WTC11 (cell line): Measurements from ENCODE around the gene POLDIP2. TPM values are rescaled to one million over a fixed set of nuclear protein-coding genes. Genes with fewer than 3 reads are reported as not detected.
A peak's percentile ranks its signal among the peaks of the same experiment; 100 is the strongest.

ENCODE experiments used
- ATAC-seq: fragments of 200-7000 bp; cut with Tn5 transposase; 2 replicates; pipeline ENCODE4 v1.10.0; 2021; ENCODE audit warnings: mild to moderate bottlenecking, moderate library complexity
- CTCF ChIA-PET: fragments of 300-600 bp; sonication (Branson Sonifier 250); formaldehyde crosslinking; loops from one replicate; lab custom pipeline; 2021; ENCODE audit warnings: antibody characterized with exemption; lab: Charles Lee
- POLR2A ChIA-PET: fragments of 350-600 bp; sonication (Branson Sonifier 250); formaldehyde crosslinking; loops from one replicate; lab custom pipeline; 2021; ENCODE audit warnings: antibody characterized with exemption; lab: Charles Lee
- DNase-seq: peaks from one replicate; pipeline ENCODE4 v3.0.0; 2021; ENCODE audit warnings: low spot score
- H3K27ac Mint-ChIP-seq: 2 replicates; pipeline ENCODE4 v1.8.0; 2021; ENCODE audit warnings: mixed read lengths
- H3K27me3 Mint-ChIP-seq: 2 replicates; pipeline ENCODE4 v1.8.0; 2021; ENCODE audit warnings: low read depth, mild to moderate bottlenecking, moderate library complexity, mixed read lengths
- H3K36me3 Mint-ChIP-seq: 2 replicates; pipeline ENCODE4 v1.8.0; 2021; ENCODE audit warnings: mixed read lengths
- H3K4me1 Mint-ChIP-seq: 2 replicates; pipeline ENCODE4 v1.8.0; 2022; ENCODE audit warnings: mixed read lengths
- H3K4me3 Mint-ChIP-seq: 2 replicates; pipeline ENCODE4 v1.8.0; 2021; ENCODE audit warnings: mild to moderate bottlenecking, moderate library complexity, mixed read lengths
- H3K9me3 Mint-ChIP-seq: 2 replicates; pipeline ENCODE4 v1.8.0; 2021; ENCODE audit warnings: mixed read lengths
- ARID4B ChIP-seq: sonication (generic); formaldehyde crosslinking; IDR thresholded peaks from 2 replicates; pipeline ENCODE4 v1.8.0; 2023; ENCODE audit warnings: missing genetic modification reagents, mild to moderate bottlenecking, borderline replicate concordance
- ATF1 ChIP-seq: sonication (generic); formaldehyde crosslinking; IDR thresholded peaks from 2 replicates; pipeline ENCODE4 v1.8.1; 2023; ENCODE audit warnings: mild to moderate bottlenecking, moderate library complexity, missing genetic modification reagents
- CDX4 ChIP-seq: fragments of 250-450 bp; sonication (Bioruptor Pico); IDR thresholded peaks from 2 replicates; pipeline ENCODE4 v1.9.0; 2021; ENCODE audit warnings: moderate library complexity, mild to moderate bottlenecking, inconsistent platforms, borderline replicate concordance
- CREM ChIP-seq: sonication (generic); formaldehyde crosslinking; IDR thresholded peaks from 2 replicates; pipeline ENCODE4 v1.8.1; 2022; ENCODE audit warnings: mild to moderate bottlenecking, missing genetic modification reagents, moderate library complexity
- E2F4 ChIP-seq: sonication (generic); formaldehyde crosslinking; IDR thresholded peaks from 2 replicates; pipeline ENCODE4 v1.8.1; 2022; ENCODE audit warnings: low read depth, mild to moderate bottlenecking, moderate library complexity, missing genetic modification reagents, borderline replicate concordance
- FOXP1 ChIP-seq: sonication (generic); formaldehyde crosslinking; IDR thresholded peaks from 2 replicates; pipeline ENCODE4 v1.8.0; 2022; ENCODE audit warnings: missing genetic modification reagents, mild to moderate bottlenecking, moderate library complexity, borderline replicate concordance
- GABPB1 ChIP-seq: sonication (generic); formaldehyde crosslinking; IDR thresholded peaks from 2 replicates; pipeline ENCODE4 v1.8.1; 2023; ENCODE audit warnings: mild to moderate bottlenecking, missing genetic modification reagents
- MXD4 ChIP-seq: fragments of 250-450 bp; sonication (Bioruptor Pico); IDR thresholded peaks from 2 replicates; pipeline ENCODE4 v1.8.0; 2021; ENCODE audit warnings: mild to moderate bottlenecking, moderate library complexity, borderline replicate concordance
- NFYB ChIP-seq: sonication (generic); formaldehyde crosslinking; conservative IDR thresholded peaks from 2 replicates; pipeline ENCODE4 v1.8.0; 2022; ENCODE audit warnings: low read depth, missing genetic modification reagents
- NR2C2 ChIP-seq: sonication (generic); formaldehyde crosslinking; IDR thresholded peaks from 2 replicates; pipeline ENCODE4 v1.8.0; 2022; ENCODE audit warnings: mild to moderate bottlenecking, missing genetic modification reagents
- SOX15 ChIP-seq: fragments of 250-450 bp; sonication (Bioruptor Pico); IDR thresholded peaks from 2 replicates; pipeline ENCODE4 v1.9.0; 2021; ENCODE audit warnings: mild to moderate bottlenecking
- SP1 ChIP-seq: sonication (generic); formaldehyde crosslinking; conservative IDR thresholded peaks from 2 replicates; pipeline ENCODE4 v1.8.1; 2022; ENCODE audit warnings: missing genetic modification reagents
- TCF7 ChIP-seq: sonication (generic); formaldehyde crosslinking; IDR thresholded peaks from 2 replicates; pipeline ENCODE4 v1.8.0; 2022; ENCODE audit warnings: mild to moderate bottlenecking, low read depth, missing genetic modification reagents, moderate library complexity
- ZNF121 ChIP-seq: sonication (generic); formaldehyde crosslinking; IDR thresholded peaks from 2 replicates; pipeline ENCODE4 v1.8.0; 2023; ENCODE audit warnings: missing genetic modification reagents
- ZNF219 ChIP-seq: sonication (generic); formaldehyde crosslinking; IDR thresholded peaks from 2 replicates; pipeline ENCODE4 v1.8.0; 2023; ENCODE audit warnings: missing genetic modification reagents, mild to moderate bottlenecking, borderline replicate concordance
- total RNA-seq: library from RNA; stranded (reverse); gene quantifications from 3 replicates; pipeline ENCODE4 v1.2.3, GENCODE V29; 2021
- TF ChIP-seq, protein P1 (sequence below): sonication (generic); formaldehyde crosslinking; IDR thresholded peaks from 2 replicates; pipeline ENCODE4 v1.8.0; 2023; ENCODE audit warnings: mild to moderate bottlenecking, missing genetic modification reagents
- TF ChIP-seq, protein P2 (sequence below): sonication (generic); formaldehyde crosslinking; IDR thresholded peaks from 2 replicates; pipeline ENCODE4 v1.8.0; 2022; ENCODE audit warnings: missing genetic modification reagents

Gene POLDIP2
- total RNA-seq, 1 experiment from 2014 or later = 85.4 TPM

GRCh38 chr17:28315846-28316705, 41.3 kb downstream of the POLDIP2 start:
- H3K4me1 Mint-ChIP-seq = peaks cover 31% of the 10 kb centered on the region
- H3K4me3 Mint-ChIP-seq = no peak overlapping the region
- POLR2A ChIA-PET = no interaction called here
- H3K27ac Mint-ChIP-seq = no peak overlapping the region
- no peak for TF ChIP-seq TCF7 (CRISPR knock-in tag)
- peak; percentile 68; the same call in 1 of the 2 replicates for TF ChIP-seq ZNF121 (CRISPR knock-in tag)
- TF ChIP-seq, all 79 proteins: peak for 1
- CTCF ChIA-PET = no interaction called here
- no peaks in the 10 kb centered on the region for H3K9me3 Mint-ChIP-seq
- ATAC-seq (no peak), DNase-seq (no peak)
- H3K36me3 Mint-ChIP-seq = peaks cover 9% of the 10 kb centered on the region
- H3K27me3 Mint-ChIP-seq = no peaks in the 10 kb centered on the region; the same call in 1 of the 2 replicates

GRCh38 chr17:28313841-28314240, 43.5 kb downstream of the POLDIP2 start:
- Mint-ChIP-seq H3K36me3 (no peaks in the 10 kb centered on the region), H3K9me3 (no peaks in the 10 kb centered on the region), H3K4me3 (no peak overlapping the region), H3K4me1 (peaks cover 19% of the 10 kb centered on the region), H3K27ac (no peak overlapping the region), H3K27me3 (no peaks in the 10 kb centered on the region; the same call in 1 of the 2 replicates)
- ATAC-seq = no peak
- TF ChIP-seq CREM (CRISPR knock-in tag) = no peak
- TF ChIP-seq, protein P1, sequence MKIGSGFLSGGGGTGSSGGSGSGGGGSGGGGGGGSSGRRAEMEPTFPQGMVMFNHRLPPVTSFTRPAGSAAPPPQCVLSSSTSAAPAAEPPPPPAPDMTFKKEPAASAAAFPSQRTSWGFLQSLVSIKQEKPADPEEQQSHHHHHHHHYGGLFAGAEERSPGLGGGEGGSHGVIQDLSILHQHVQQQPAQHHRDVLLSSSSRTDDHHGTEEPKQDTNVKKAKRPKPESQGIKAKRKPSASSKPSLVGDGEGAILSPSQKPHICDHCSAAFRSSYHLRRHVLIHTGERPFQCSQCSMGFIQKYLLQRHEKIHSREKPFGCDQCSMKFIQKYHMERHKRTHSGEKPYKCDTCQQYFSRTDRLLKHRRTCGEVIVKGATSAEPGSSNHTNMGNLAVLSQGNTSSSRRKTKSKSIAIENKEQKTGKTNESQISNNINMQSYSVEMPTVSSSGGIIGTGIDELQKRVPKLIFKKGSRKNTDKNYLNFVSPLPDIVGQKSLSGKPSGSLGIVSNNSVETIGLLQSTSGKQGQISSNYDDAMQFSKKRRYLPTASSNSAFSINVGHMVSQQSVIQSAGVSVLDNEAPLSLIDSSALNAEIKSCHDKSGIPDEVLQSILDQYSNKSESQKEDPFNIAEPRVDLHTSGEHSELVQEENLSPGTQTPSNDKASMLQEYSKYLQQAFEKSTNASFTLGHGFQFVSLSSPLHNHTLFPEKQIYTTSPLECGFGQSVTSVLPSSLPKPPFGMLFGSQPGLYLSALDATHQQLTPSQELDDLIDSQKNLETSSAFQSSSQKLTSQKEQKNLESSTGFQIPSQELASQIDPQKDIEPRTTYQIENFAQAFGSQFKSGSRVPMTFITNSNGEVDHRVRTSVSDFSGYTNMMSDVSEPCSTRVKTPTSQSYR (CRISPR knock-in tag) = no peak
- no peak for TF ChIP-seq ATF1 (CRISPR knock-in tag)
- no peak for TF ChIP-seq SOX15
- TF ChIP-seq FOXP1 (CRISPR knock-in tag) = no peak
- TF ChIP-seq GABPB1 (CRISPR knock-in tag) = no peak
- TF ChIP-seq NFYB (CRISPR knock-in tag) = no peak
- no peak for TF ChIP-seq NR2C2 (CRISPR knock-in tag)
- CTCF ChIA-PET = interaction anchor here (1.2 kb wide), 1 partner anchor 62 kb away, joined by 3 read pairs; no protein-coding TSS in a partner anchor
- no peak for DNase-seq
- POLR2A ChIA-PET = no interaction called here

- no peak overlapping the region for H3K27ac Mint-ChIP-seq
- peak; percentile 74 for ATAC-seq
- DNase-seq = peak; percentile 29
- no peak overlapping the region for H3K4me3 Mint-ChIP-seq
- no peaks in the 10 kb centered on the region for H3K9me3 Mint-ChIP-seq
- CTCF ChIA-PET = interaction anchor here (0.7 kb wide), 1 partner anchor 262 kb away, joined by 3 read pairs; no protein-coding TSS in a partner anchor
- no peaks in the 10 kb centered on the region for H3K27me3 Mint-ChIP-seq
- POLR2A ChIA-PET = no interaction called here
- H3K36me3 Mint-ChIP-seq = no peaks in the 10 kb centered on the region
- H3K4me1 Mint-ChIP-seq = no peaks in the 10 kb centered on the region
- TF ChIP-seq CDX4 = no peak
- no peak for TF ChIP-seq E2F4 (CRISPR knock-in tag)
- TF ChIP-seq SP1 (CRISPR knock-in tag) = no peak
- TF ChIP-seq MXD4 (CRISPR knock-in tag) = no peak
- TF ChIP-seq ZNF219 (CRISPR knock-in tag) = no peak
- no peak for TF ChIP-seq ARID4B
- TF ChIP-seq, protein P2, sequence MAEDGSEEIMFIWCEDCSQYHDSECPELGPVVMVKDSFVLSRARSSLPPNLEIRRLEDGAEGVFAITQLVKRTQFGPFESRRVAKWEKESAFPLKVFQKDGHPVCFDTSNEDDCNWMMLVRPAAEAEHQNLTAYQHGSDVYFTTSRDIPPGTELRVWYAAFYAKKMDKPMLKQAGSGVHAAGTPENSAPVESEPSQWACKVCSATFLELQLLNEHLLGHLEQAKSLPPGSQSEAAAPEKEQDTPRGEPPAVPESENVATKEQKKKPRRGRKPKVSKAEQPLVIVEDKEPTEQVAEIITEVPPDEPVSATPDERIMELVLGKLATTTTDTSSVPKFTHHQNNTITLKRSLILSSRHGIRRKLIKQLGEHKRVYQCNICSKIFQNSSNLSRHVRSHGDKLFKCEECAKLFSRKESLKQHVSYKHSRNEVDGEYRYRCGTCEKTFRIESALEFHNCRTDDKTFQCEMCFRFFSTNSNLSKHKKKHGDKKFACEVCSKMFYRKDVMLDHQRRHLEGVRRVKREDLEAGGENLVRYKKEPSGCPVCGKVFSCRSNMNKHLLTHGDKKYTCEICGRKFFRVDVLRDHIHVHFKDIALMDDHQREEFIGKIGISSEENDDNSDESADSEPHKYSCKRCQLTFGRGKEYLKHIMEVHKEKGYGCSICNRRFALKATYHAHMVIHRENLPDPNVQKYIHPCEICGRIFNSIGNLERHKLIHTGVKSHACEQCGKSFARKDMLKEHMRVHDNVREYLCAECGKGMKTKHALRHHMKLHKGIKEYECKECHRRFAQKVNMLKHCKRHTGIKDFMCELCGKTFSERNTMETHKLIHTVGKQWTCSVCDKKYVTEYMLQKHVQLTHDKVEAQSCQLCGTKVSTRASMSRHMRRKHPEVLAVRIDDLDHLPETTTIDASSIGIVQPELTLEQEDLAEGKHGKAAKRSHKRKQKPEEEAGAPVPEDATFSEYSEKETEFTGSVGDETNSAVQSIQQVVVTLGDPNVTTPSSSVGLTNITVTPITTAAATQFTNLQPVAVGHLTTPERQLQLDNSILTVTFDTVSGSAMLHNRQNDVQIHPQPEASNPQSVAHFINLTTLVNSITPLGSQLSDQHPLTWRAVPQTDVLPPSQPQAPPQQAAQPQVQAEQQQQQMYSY (CRISPR knock-in tag) = no peak
Measured at GRCh38 chr17:28306954-28307401, 50.3 kb downstream of the POLDIP2 start.
